GM23338 (cell line): ENCODE results near the gene PIGV. TPM values are rescaled to one million over a fixed set of nuclear protein-coding genes. Genes with fewer than 3 reads are reported as not detected.

Experiments
- ATAC-seq: fragments of 200-7000 bp; cut with Tn5 transposase; 3 replicates; pipeline ENCODE4 v1.9.1; 2020
- DNase-seq: peaks from one replicate; pipeline ENCODE4 v3.0.0-alpha.2; 2015; ENCODE audit warnings: low spot score
- H2AFZ ChIP-seq: fragments of 200-600 bp; sonication (generic); 2 replicates; pipeline ENCODE4 v1.8.0; 2016; ENCODE audit warnings: antibody characterized with exemption, mild to moderate bottlenecking, moderate library complexity
- H3F3A ChIP-seq: fragments of 200-600 bp; sonication (generic); replicated peaks from 2 replicates; pipeline ENCODE4 v1.8.0; 2017; ENCODE audit warnings: antibody characterized with exemption, mixed run types, low read depth
- H3K27ac ChIP-seq: fragments of 200-600 bp; sonication (generic); 2 replicates; pipeline ENCODE4 v1.6.1; 2016; ENCODE audit warnings: low read depth
- H3K27me3 ChIP-seq: fragments of 200-600 bp; sonication (generic); 2 replicates; pipeline ENCODE4 v1.8.0; 2016; ENCODE audit warnings: mild to moderate bottlenecking, mixed run types, moderate library complexity; ENCODE audit not compliant: insufficient read depth
- H3K36me3 ChIP-seq: fragments of 200-600 bp; sonication (generic); 2 replicates; pipeline ENCODE4 v1.8.0; 2016; ENCODE audit warnings: mild to moderate bottlenecking; ENCODE audit not compliant: insufficient read depth
- H3K4me1 ChIP-seq: fragments of 200-600 bp; sonication (generic); 2 replicates; pipeline ENCODE4 v1.8.0; 2016; ENCODE audit warnings: mild to moderate bottlenecking, moderate library complexity; ENCODE audit not compliant: insufficient read depth
- H3K4me2 ChIP-seq: fragments of 200-600 bp; sonication (generic); 2 replicates; pipeline ENCODE4 v1.7.1; 2017; ENCODE audit warnings: mixed run types
- H3K4me3 ChIP-seq: fragments of 200-600 bp; sonication (generic); 2 replicates; pipeline ENCODE4 v1.6.1; 2016; ENCODE audit warnings: mixed run types
- H3K79me2 ChIP-seq: fragments of 200-600 bp; sonication (generic); replicated peaks from 2 replicates; pipeline ENCODE4 v1.8.0; 2017; ENCODE audit warnings: mild to moderate bottlenecking; ENCODE audit not compliant: insufficient read depth
- H3K9me2 ChIP-seq: fragments of 200-600 bp; sonication (generic); 2 replicates; pipeline ENCODE4 v1.8.0; 2017; ENCODE audit not compliant: insufficient read depth
- H4K20me1 ChIP-seq: fragments of 200-600 bp; sonication (generic); replicated peaks from 2 replicates; pipeline ENCODE4 v1.8.0; 2017; ENCODE audit warnings: mild to moderate bottlenecking; ENCODE audit not compliant: insufficient read depth
- H3K27ac Mint-ChIP-seq: 2 replicates; pipeline ENCODE4 v1.8.0; 2020; ENCODE audit warnings: inconsistent platforms, mild to moderate bottlenecking, moderate library complexity, mixed read lengths
- H3K27me3 Mint-ChIP-seq: 3 replicates; pipeline ENCODE4 v1.8.0; 2022; ENCODE audit warnings: low read depth, mild to moderate bottlenecking, moderate library complexity, mixed read lengths, inconsistent platforms; ENCODE audit not compliant: insufficient read depth, poor library complexity
- H3K36me3 Mint-ChIP-seq: 3 replicates; pipeline ENCODE4 v1.8.0; 2021; ENCODE audit warnings: low read depth, mild to moderate bottlenecking, inconsistent platforms, moderate library complexity, mixed read lengths
- H3K4me1 Mint-ChIP-seq: 3 replicates; pipeline ENCODE4 v1.8.0; 2020; ENCODE audit warnings: mild to moderate bottlenecking, inconsistent platforms, mixed read lengths
- H3K4me3 Mint-ChIP-seq: 3 replicates; pipeline ENCODE4 v1.8.0; 2021; ENCODE audit warnings: moderate library complexity, mild to moderate bottlenecking, inconsistent platforms, mixed read lengths
- H3K9me3 Mint-ChIP-seq: 3 replicates; pipeline ENCODE4 v1.8.0; 2020; ENCODE audit warnings: moderate library complexity, mild to moderate bottlenecking, inconsistent platforms, mixed read lengths
- CREB1 ChIP-seq: fragments of 250-450 bp; sonication (Bioruptor Pico); IDR thresholded peaks from 2 replicates; pipeline ENCODE4 v1.5.0; 2020; ENCODE audit warnings: low read depth, mild to moderate bottlenecking, moderate library complexity
- CTCF ChIP-seq, 2 experiments: fragments of 200-600 bp in 1 of 2; sonication (generic) in 1 of 2; conservative IDR thresholded peaks; 2 replicates each; pipeline versions ENCODE4 v1.5.1 to v1.6.1; 2016 to 2017; ENCODE audit warnings: antibody characterized with exemption in 2 of 2, low read depth in 2 of 2, mild to moderate bottlenecking in 2 of 2, moderate library complexity in 1 of 2
- ETS1 ChIP-seq: IDR thresholded peaks from 2 replicates; pipeline ENCODE4 v1.6.1; 2016; ENCODE audit warnings: antibody characterized with exemption
- EZH2 ChIP-seq: fragments of 200-600 bp; sonication (generic); IDR thresholded peaks from one replicate; pipeline ENCODE4 v1.8.0; 2017; ENCODE audit warnings: antibody characterized with exemption, mild to moderate bottlenecking, low read depth; ENCODE audit not compliant: unreplicated experiment
- EZH2phosphoT487 ChIP-seq: fragments of 200-600 bp; sonication (generic); IDR thresholded peaks from one replicate; pipeline ENCODE4 v1.8.1; 2018; ENCODE audit warnings: antibody characterized with exemption; ENCODE audit not compliant: unreplicated experiment
- JUNB ChIP-seq: IDR thresholded peaks from one replicate; pipeline ENCODE4 v1.6.1; 2016; ENCODE audit warnings: antibody characterized with exemption; ENCODE audit not compliant: unreplicated experiment
- NANOG ChIP-seq: IDR thresholded peaks from 2 replicates; pipeline ENCODE4 v1.6.1; 2016; ENCODE audit warnings: antibody characterized with exemption, borderline replicate concordance
- POLR2AphosphoS5 ChIP-seq: IDR thresholded peaks from 2 replicates; pipeline ENCODE4 v1.6.1; 2016; ENCODE audit warnings: antibody characterized with exemption, low read depth
- REST ChIP-seq: IDR thresholded peaks from one replicate; pipeline ENCODE4 v1.6.1; 2018; ENCODE audit warnings: antibody characterized with exemption; ENCODE audit not compliant: unreplicated experiment
- STAT1 ChIP-seq: IDR thresholded peaks from one replicate; pipeline ENCODE4 v1.6.1; 2016; ENCODE audit warnings: antibody characterized with exemption; ENCODE audit not compliant: unreplicated experiment
- ZNF114 ChIP-seq: fragments of 250-450 bp; sonication (Bioruptor Pico); IDR thresholded peaks from 2 replicates; pipeline ENCODE4 v1.5.0; 2020; ENCODE audit warnings: mild to moderate bottlenecking, moderate library complexity
- ZNF331 ChIP-seq: fragments of 250-450 bp; sonication (Bioruptor Pico); IDR thresholded peaks from 2 replicates; pipeline ENCODE4 v1.5.0; 2020; ENCODE audit warnings: low read depth, mild to moderate bottlenecking, moderate library complexity
- ZNF462 ChIP-seq: fragments of 250-450 bp; sonication (Bioruptor Pico); IDR thresholded peaks from 2 replicates; pipeline ENCODE4 v1.5.0; 2020; ENCODE audit warnings: mild to moderate bottlenecking, moderate library complexity
- polyA plus RNA-seq: library from polyadenylated mRNA; unstranded; fragments of >200 nt; fragmentation: Nextera tagmentation; extraction: Ambion mirVana; gene quantifications from 2 replicates; pipeline ENCODE4 v1.2.1, GENCODE V29; 2016
- total RNA-seq: library from RNA; depleted of rRNA; stranded (reverse); fragments of >200 nt; shearing (Covaris generic); gene quantifications from 2 replicates; pipeline ENCODE4 v1.2.3, GENCODE V29; 2014

PIGV gene
- total and polyA plus RNA-seq, 2 experiments from 2014 or later, result 4.5 to 12.6 TPM

GRCh38 chr1:26789612-26789865 is 1.8 kb downstream of the PIGV start:
- H3K4me2 ChIP-seq, result no peak overlapping the region
- H3K27me3 Mint-ChIP-seq, result peaks cover 14% of the 10 kb centered on the region
- H4K20me1 ChIP-seq, result peaks cover 4% of the 10 kb centered on the region
- peaks cover 16% of the 10 kb centered on the region; the same call in 1 of the 2 replicates for H3F3A ChIP-seq
- peaks cover 30% of the 10 kb centered on the region for H3K4me1 Mint-ChIP-seq
- no peak overlapping the region for H3K27ac Mint-ChIP-seq
- no peak overlapping the region for H2AFZ ChIP-seq
- no peak overlapping the region; the same call in 2 of the 3 replicates for H3K4me3 Mint-ChIP-seq
- DNase-seq (no peak), ATAC-seq (no peak)
- no peaks in the 10 kb centered on the region for H3K27me3 ChIP-seq
- H3K79me2 ChIP-seq, result no peaks in the 10 kb centered on the region
- H3K36me3 ChIP-seq, result no peaks in the 10 kb centered on the region
- no peak overlapping the region for H3K27ac ChIP-seq
- TF ChIP-seq POLR2AphosphoS5 (no peak), JUNB (no peak), ZNF114 (no peak), ZNF331 (no peak), EZH2 (no peak), ETS1 (no peak), REST (no peak), CTCF (conservative IDR thresholded peaks at IDR 0.05; ENCODE audit: low read depth in 2 of 2) (no peak), NANOG (no peak), ZNF462 (CRISPR knock-in tag) (no peak), STAT1 (no peak), CREB1 (CRISPR knock-in tag) (no peak), EZH2phosphoT487 (no peak)
- no peak overlapping the region for H3K4me3 ChIP-seq
- H3K36me3 Mint-ChIP-seq, result peaks cover 3% of the 10 kb centered on the region; the same call in 2 of the 3 replicates
- H3K9me2 ChIP-seq, result no peaks in the 10 kb centered on the region
- H3K4me1 ChIP-seq, result peaks cover 26% of the 10 kb centered on the region
- no peaks in the 10 kb centered on the region; the same call in 1 of the 3 replicates for H3K9me3 Mint-ChIP-seq
